Activated T-cell treated with anti-CD3 and anti-CD28 coated beads for 4 hours (primary cell): ENCODE data around the gene WDPCP.
"Not testable (repeated sequence)": the region's sequence is repeated elsewhere in the genome, so short reads cannot be mapped to it uniquely, and the experiment has no call there.

Source experiments
- DNase-seq: peaks from one replicate; pipeline ENCODE4 v3.0.0-alpha.2; 2020

Gene WDPCP

DNA sequence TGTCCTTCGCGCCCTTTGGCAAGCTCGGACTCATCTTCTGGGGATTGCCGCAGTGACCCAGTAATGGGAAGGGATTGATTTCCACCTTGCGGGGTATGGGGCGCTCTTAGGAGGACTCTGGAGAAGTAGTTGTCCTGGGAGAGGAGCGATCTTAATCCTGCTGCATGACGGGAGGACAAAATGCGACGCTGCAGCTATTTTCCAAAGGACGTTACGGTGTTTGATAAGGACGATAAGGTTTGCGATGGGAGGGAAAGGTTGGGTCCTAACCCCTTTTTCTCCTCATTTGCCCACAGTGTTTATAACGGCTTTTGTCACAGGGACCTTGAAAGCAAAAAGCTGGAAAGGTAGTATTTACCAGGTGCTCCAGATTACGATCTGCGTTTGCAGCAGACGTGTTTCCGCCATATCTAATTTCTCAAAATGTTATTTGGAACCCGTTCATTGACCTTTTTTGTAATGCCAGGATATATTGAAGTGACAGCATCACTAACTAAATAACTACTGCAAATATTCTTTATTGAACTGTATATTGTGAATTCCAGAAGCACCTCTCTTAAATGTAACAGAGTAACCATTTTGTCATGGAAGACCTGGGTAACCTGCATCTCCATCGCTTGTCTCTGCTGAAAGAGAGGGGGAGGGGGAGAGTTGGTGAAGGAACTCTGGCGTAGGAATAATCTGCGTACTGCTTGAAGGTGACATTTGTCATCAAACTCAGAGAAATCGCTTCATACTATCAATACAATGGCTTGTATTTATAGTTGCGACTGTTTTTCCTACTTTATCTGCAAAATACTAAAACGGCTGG, 1.1 kb upstream of the WDPCP start:
- DNase-seq, result no peak

GRCh38 chr2:63587814-63588384, 378 bp downstream of the WDPCP start:
- DNase-seq, result no peak

GRCh38 chr2:63582873-63583272, 5.4 kb downstream of the WDPCP start:
- no peak for DNase-seq

GRCh38 chr2:63581298-63581961, 6.8 kb downstream of the WDPCP start:
- no peak for DNase-seq

DNA sequence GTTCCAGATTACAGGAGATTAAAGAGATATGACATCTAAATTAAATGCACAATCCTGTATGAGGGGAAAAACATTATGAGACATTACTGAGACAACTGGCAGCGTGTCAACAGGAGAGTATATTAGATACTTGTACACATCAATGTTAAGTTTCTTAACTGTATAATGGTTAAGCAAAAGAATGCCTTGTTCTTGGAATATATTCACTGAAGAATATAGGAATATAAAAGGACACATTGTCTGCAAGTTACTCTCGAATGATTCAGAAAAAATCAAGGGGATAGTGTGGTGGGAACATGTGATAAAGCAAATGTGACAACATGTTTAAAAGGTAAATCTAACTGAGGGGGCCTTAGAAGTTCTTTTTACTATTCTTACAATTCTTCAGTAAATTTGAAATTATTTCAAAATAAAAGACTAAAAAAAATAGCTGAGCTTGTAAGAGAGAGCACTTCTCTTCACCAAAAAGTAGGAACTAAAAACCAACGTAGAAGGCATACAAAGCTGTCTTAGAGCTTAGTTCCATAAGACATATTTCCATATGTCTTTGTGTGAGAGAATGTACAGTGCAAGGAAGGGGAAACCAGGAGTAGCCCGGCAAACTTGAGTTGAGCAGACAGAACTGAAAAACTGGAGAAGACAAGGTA, 7.5 kb downstream of the WDPCP start:
- DNase-seq, result no peak

GRCh38 chr2:63578767-63579166, 9.5 kb downstream of the WDPCP start:
- no peak for DNase-seq

GRCh38 chr2:63576546-63576945, 11.7 kb downstream of the WDPCP start:
- no peak for DNase-seq

DNA sequence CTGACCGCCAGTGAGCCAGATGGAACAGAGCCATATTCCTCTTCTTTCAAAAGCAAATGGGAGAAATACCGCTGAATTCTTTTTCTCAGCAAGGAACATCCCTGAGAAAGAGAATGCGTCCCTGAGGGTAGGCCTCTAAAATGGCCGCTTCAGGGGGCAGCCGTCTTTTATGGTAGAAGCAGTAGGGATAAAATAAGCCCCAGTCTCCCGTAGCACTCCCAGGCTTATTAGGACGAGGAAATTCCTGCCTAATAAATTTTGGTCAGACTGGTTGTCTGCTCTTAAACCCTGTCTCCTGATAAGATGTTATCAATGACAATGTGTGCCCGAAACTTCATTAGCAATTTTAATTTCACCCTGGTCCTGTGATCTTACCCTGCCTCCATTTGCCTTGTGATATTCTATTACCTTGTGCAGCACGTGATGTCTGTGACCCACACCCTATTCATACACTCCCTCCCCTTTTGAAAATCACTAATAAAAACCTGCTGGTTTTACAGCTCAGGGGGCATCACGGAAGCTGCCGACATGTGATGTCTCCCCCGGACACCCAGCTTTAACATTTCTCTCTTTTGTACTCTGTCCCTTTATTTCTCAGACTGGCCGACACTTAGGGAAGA, 14.4 kb downstream of the WDPCP start:
- DNase-seq, result not testable (repeated sequence)

DNA sequence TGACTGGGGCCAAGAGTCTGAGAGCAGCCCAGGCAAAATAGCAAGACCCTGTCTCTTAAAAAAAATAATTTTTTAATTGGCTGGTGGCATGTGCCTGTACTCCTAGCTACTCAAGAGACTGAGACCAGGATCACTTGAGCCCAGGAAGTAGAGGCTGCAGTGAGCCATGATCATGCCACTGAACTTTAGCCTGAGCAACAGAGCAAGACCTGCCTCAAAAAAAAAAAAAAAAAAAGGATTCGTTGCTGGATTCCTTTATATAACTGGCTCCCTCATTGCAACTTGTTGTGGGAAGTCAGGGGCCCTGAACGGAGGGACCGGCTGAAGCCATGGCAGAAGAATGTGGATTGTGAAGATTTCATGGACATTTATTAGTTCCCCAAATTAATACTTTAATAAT, 15.3 kb downstream of the WDPCP start:
- DNase-seq, result not testable (repeated sequence)

- no peak for DNase-seq
Measured at GRCh38 chr2:63572001-63572400, 16.3 kb downstream of the WDPCP start.

GRCh38 chr2:63571291-63571690, 17.0 kb downstream of the WDPCP start:
- no peak for DNase-seq

- DNase-seq, result no peak
Measured at GRCh38 chr2:63569740-63570139, 18.5 kb downstream of the WDPCP start.

DNA sequence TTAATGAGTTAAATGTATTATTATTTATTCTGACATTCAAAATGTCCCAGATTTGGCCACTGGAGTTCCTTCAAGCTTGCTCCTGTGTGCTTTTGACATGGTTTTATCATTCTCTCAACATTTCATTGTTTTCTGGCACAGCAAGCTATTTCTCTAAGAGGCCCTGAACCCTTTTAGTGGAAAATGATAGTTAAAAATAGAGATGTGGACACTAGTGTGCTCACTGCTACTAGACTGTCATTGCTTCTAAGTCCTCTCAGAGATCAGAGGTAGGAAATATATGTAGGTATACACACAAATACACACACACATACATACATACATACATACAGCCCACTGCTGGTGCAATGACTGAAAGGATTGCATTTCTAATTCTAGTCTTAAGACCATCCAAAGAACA, 25.5 kb downstream of the WDPCP start:
- DNase-seq, result no peak

GRCh38 chr2:63558922-63559321, 29.4 kb downstream of the WDPCP start:
- not testable (repeated sequence) for DNase-seq

- DNase-seq, result not testable (repeated sequence)
Measured at GRCh38 chr2:63557819-63558218, 30.5 kb downstream of the WDPCP start.

DNA sequence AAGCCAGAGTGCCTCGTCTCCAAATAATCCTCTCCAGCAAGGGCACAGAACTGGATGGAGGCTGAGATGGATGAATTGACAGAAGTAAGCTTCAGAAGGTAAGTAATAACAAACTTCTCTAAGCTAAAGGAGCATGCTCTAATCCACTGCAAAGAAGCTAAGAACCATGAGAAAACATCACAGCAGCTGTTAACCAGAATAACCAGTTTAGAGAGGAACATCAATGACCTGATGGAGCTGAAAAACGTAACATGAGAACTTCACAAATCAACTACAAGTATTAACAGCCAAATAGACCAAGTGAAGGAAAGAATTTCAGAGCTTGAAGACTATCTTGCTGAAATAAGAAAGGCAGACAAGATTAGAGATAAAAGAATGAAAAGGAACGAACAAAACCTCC, 32.3 kb downstream of the WDPCP start:
- DNase-seq, result no peak

GRCh38 chr2:63555299-63555698, 33.0 kb downstream of the WDPCP start:
- no peak for DNase-seq

DNA sequence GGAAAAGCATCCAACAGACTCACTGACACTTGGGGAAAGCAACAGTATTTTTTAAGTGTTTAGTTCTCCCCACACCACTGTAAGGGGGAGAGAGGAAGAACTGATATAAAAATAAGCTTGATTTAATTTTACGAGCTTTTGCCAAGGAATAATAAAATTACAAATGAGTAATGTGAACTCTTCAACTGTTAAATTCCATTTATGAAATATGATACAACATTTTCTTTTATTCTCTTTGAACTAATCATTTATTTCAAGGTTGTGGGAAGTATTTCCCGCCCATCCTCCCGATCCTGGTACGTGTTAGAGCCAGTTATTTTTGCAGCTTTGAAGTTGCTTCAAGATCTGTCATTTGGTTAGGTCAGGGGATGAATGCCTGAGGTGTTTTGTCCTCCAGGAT, 35.2 kb downstream of the WDPCP start:
- no peak for DNase-seq

DNA sequence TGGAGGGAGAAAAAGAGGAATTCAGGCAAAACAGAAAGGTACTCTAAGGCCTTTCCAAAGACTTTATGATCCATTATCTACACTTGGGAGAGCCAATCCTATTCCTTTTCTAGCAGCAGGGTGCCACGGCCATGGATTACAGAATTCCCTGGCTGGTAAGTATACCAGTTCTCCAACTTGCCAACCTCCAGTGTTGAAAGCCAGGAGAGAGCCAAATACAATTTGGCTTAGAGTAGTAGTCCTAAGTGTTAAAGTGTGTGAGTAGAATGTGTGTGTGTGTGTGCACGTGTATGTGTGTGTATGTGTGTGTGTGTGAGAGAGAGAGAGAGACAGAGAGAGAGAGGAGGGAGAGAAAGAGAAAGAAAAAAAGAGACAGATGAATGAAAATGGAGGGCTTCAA, 43.3 kb downstream of the WDPCP start:
- DNase-seq, result no peak

DNA sequence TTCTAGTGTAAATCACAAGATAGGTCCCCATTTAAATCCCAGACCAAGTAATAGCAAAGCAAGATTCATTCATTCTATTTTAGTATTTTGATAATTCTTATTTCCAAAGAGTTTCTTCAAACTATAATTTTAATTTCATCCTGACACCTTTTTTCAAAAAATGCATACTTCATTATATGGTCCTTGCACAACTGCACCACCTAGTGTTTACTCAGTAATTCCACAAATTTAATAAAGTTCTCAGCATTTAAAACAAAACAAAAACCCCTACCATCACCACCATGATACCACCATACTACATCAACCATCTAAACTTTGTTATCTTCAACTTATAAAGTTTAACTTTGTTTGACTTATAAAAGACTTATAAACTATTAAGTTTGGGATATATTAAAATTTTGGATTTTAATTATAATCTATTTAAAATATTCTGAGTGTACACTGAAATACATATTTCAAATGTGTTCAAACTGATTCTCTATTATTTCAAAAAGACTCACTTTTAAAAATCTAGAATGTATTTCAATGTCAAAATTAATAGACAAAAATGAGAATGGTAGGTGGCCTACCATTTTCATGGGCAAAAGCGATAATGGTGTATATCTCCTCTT, 44.2 kb downstream of the WDPCP start:
- no peak for DNase-seq

GRCh38 chr2:63539416-63540162, 48.7 kb downstream of the WDPCP start:
- DNase-seq, result no peak

GRCh38 chr2:63538390-63538789, 49.9 kb downstream of the WDPCP start:
- DNase-seq, result no peak
